Activated T-cell treated with anti-CD3 and anti-CD28 coated beads, Interleukin-2, amount 50 U/mL, for 24 hours (primary cell): ENCODE data around the gene VILL.
A peak's percentile ranks its signal among the peaks of the same experiment; 100 is the strongest.

Source experiments
- DNase-seq: peaks from one replicate; pipeline ENCODE4 v3.0.0-alpha.2; 2020
- H3K27ac Mint-ChIP-seq: 2 replicates; pipeline ENCODE4 v1.8.0; 2020; ENCODE audit warnings: mild to moderate bottlenecking, mixed read lengths
- H3K27me3 Mint-ChIP-seq: 2 replicates; pipeline ENCODE4 v1.8.0; 2020; ENCODE audit warnings: mixed read lengths
- H3K36me3 Mint-ChIP-seq: 2 replicates; pipeline ENCODE4 v1.8.0; 2020; ENCODE audit warnings: low read depth, mixed read lengths
- H3K4me1 Mint-ChIP-seq: 2 replicates; pipeline ENCODE4 v1.8.0; 2020; ENCODE audit warnings: low read depth, mixed read lengths
- H3K4me3 Mint-ChIP-seq: 2 replicates; pipeline ENCODE4 v1.8.0; 2020; ENCODE audit warnings: mild to moderate bottlenecking, moderate library complexity, mixed read lengths
- H3K9me3 Mint-ChIP-seq: 2 replicates; pipeline ENCODE4 v1.8.0; 2020; ENCODE audit warnings: mixed read lengths

The VILL gene

DNA sequence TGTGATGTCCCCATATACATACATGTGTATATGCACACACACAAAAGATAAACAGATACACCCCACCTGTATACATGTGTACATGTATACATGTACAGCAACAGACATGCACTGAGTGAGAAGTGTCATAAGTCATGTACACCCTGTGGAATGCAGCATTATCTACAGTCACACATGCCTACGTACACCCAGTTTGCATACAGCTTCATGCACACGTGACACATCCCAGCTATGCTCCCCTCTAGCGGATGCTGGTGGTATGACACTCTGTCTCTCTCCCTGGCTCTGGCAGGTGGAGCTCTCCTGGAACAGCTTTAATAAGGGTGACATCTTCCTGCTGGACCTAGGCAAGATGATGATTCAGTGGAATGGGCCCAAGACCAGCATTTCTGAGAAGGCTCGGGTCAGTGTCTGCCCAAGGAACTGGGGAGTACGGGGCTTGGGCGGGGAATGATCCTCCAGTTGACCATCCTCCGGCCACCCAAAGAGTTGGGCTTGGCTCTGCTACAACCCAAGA lies 6.3 kb downstream of the VILL start:
- Mint-ChIP-seq H3K27ac (peak overlapping the region; percentile 53), H3K36me3 (peaks cover 65% of the 10 kb centered on the region), H3K4me1 (peaks cover 61% of the 10 kb centered on the region), H3K9me3 (no peaks in the 10 kb centered on the region), H3K27me3 (no peaks in the 10 kb centered on the region), H3K4me3 (no peak overlapping the region)
- DNase-seq, result peak; percentile 86

DNA sequence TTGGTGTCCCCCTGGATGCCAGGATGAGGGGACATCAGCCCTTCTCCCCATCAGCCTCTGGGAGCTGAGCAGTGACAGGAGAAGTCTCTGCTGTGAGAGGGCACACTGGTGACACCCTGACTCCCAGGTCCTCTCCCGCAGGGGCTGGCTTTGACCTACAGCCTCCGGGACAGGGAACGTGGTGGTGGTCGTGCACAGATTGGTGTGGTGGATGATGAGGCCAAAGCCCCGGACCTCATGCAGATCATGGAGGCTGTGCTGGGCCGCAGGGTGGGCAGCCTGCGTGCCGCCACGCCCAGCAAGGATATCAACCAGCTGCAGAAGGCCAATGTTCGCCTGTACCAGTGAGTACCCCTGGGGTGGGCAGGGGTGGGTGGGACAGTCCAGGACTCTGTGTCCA lies 6.8 kb downstream of the VILL start:
- Mint-ChIP-seq H3K4me1 (peaks cover 61% of the 10 kb centered on the region), H3K4me3 (no peak overlapping the region), H3K36me3 (peaks cover 70% of the 10 kb centered on the region), H3K27me3 (no peaks in the 10 kb centered on the region), H3K9me3 (no peaks in the 10 kb centered on the region), H3K27ac (no peak overlapping the region)
- DNase-seq, result no peak

DNA sequence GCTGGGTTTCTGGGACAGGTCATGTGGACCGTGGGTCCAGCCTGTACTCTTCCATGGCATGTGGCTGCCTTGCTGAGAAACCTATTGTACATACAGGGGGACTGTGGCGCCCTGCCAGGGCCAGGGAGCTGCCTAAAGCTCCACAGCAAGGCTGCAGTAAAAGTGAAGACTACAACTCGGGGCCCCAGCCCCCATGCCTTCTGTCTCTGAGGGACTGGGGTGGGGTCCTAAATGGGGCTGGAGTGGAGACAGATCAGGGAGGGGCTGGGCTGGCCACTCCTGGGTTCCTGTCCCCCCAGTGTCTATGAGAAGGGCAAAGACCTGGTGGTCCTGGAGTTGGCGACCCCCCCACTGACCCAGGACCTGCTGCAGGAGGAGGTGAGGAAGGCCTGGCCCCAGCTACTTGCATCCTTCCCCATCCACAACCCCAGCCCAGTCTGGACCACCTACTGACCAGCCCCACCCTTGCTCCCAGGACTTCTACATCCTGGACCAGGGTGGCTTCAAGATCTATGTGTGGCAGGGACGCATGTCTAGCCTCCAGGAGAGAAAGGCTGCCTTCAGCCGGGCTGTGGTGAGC lies 7.3 kb downstream of the VILL start:
- H3K36me3 Mint-ChIP-seq, result peaks cover 74% of the 10 kb centered on the region
- H3K4me1 Mint-ChIP-seq, result peaks cover 61% of the 10 kb centered on the region
- H3K9me3 Mint-ChIP-seq, result no peaks in the 10 kb centered on the region
- no peaks in the 10 kb centered on the region for H3K27me3 Mint-ChIP-seq
- peak overlapping the region; percentile 95 for H3K27ac Mint-ChIP-seq
- no peak overlapping the region for H3K4me3 Mint-ChIP-seq
- peak; percentile 39 for DNase-seq

DNA sequence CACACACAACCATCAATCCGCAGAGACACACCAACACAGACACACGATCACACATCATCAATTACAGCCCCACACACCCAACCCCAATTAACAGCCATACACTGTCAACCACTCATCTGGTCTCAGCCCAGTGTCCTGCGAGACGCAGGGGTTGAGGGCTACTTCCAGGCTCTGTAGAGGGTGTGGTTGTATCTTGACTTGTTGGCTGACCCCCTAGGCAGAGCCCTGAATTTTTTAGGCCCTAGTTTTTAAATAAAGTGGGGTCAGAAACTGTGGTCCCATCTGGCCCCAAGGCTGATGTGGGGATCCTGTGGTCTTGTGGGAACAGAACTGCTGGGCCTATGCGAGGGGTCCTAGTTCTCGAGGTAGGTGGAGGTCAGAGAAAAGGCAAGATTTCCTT lies 9.2 kb downstream of the VILL start:
- Mint-ChIP-seq H3K9me3 (no peaks in the 10 kb centered on the region), H3K27ac (peak overlapping the region; percentile 48), H3K27me3 (no peaks in the 10 kb centered on the region), H3K4me1 (peaks cover 58% of the 10 kb centered on the region), H3K4me3 (no peak overlapping the region), H3K36me3 (peaks cover 83% of the 10 kb centered on the region)
- DNase-seq, result peak; percentile 20

DNA sequence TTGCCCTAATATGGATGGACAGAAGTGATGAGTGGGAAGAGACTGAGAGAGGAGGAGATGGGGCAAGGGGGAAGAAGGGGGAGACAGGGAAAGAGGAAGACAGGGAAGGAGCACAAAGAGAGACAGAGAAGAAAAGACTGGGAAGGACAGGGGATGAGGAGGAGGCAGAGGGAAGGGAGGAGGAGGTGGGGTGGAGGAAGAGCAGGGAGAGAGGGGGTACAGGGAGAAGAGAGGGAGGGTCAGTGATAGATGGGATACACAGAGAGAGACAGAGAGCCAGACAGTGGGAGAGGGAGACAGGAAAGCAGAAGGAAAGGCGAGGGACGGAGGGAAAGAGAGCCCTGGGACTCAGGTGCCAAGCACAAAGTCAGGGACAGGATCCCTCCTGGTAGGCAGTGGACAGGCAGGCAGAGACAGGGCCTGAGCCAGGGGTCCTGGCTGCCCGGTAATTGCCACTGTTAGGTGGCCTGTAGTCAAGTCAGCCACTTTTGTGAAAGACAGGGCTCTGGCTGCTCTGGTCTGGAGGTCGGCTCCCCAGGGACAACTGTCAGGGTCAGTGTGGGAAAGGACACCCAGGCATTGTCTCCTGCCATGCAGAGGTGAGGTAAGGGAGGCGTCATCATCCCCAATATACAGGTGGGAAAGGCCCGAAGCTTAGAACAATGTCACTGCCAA lies 9.8 kb downstream of the VILL start:
- H3K4me1 Mint-ChIP-seq, result peaks cover 54% of the 10 kb centered on the region
- DNase-seq, result peak; percentile 26

DNA sequence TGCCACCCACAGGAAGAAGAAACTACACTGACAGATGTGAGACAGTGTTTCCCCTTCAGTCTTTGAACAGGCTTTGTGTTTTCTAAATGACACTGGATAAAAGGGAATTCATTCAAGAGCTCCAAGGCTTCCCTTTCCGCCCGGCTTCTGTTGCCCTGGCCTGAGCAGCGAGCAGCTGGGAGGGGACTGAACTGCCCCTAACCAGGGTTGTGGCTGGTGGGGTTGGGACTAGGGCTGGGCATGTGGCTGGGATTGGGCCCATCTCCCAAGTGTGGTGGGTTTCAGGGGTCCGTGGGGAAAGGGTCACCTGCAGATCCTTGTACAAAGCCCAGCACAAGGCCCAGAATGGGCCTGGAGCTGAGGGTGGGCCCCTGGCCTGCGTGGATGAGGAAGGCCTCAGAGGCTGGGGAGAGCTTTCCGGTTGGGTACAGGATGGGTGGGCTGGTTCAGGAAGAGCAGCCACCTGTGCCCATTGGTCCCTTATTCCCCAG lies 10.4 kb downstream of the VILL start:
- no peak for DNase-seq
- Mint-ChIP-seq H3K36me3 (peaks cover 87% of the 10 kb centered on the region), H3K9me3 (no peaks in the 10 kb centered on the region), H3K4me3 (no peak overlapping the region), H3K4me1 (peaks cover 48% of the 10 kb centered on the region), H3K27me3 (no peaks in the 10 kb centered on the region), H3K27ac (peak overlapping the region; percentile 20)

More for the DNA sequence above, 9.8 kb downstream of the VILL start:
- peak overlapping the region; percentile 20 for H3K27ac Mint-ChIP-seq
- H3K36me3 Mint-ChIP-seq, result peaks cover 87% of the 10 kb centered on the region
- H3K27me3 Mint-ChIP-seq, result no peaks in the 10 kb centered on the region
- H3K9me3 Mint-ChIP-seq, result no peaks in the 10 kb centered on the region
- no peak overlapping the region for H3K4me3 Mint-ChIP-seq

DNA sequence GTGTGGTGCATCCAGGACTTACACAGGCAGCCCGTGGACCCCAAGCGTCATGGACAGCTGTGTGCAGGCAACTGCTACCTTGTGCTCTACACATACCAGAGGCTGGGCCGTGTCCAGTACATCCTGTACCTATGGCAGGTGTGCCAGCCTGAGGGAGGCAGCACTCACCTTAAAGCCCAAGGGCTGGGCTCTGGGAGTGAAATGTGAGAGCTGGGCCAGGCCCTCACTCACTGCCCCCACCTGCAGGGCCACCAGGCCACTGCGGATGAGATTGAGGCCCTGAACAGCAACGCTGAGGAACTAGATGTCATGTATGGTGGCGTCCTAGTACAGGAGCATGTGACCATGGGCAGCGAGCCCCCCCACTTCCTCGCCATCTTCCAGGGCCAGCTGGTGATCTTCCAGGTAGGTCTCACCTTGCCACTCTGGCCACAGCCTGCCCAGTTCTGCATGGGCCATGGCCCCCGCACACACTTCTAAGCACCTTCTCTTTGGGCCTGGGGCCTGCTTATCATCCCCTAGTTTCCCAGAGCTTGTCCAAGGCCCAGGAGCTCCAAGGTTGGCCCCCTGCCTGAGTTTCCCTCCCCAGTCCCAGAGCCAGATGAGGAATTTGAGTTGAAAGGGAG lies 11.0 kb downstream of the VILL start:
- H3K27me3 Mint-ChIP-seq, result no peaks in the 10 kb centered on the region
- peak; percentile 24 for DNase-seq
- H3K27ac Mint-ChIP-seq, result no peak overlapping the region
- no peak overlapping the region for H3K4me3 Mint-ChIP-seq
- peaks cover 42% of the 10 kb centered on the region for H3K4me1 Mint-ChIP-seq
- peaks cover 87% of the 10 kb centered on the region for H3K36me3 Mint-ChIP-seq
- H3K9me3 Mint-ChIP-seq, result no peaks in the 10 kb centered on the region

DNA sequence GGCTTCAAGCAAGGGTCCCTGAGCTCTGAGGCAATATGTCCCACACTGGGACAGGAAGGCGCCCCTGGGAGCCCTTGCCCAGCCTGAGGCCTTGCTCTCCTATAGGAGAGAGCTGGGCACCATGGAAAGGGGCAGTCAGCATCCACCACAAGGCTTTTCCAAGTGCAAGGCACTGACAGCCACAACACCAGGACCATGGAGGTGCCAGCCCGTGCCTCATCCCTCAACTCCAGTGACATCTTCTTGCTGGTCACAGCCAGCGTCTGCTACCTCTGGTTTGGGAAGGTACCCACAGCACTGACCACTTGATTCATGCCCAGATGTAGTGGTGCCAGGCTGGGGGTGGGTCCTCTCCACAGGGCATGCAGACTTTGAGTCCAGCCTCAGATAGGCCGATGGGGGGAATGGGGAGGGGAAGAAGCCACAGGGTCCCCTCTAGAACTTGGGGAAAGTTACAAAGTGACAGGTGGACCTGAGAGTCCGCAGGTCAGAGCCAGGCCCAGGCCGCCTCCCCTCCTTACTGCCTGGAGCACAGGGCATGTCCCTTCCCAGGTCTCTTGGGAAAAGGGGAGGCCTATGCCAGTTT lies 11.8 kb downstream of the VILL start:
- H3K4me3 Mint-ChIP-seq, result no peak overlapping the region
- no peak overlapping the region for H3K27ac Mint-ChIP-seq
- H3K9me3 Mint-ChIP-seq, result no peaks in the 10 kb centered on the region
- H3K4me1 Mint-ChIP-seq, result peaks cover 34% of the 10 kb centered on the region
- H3K36me3 Mint-ChIP-seq, result peaks cover 83% of the 10 kb centered on the region
- no peaks in the 10 kb centered on the region for H3K27me3 Mint-ChIP-seq
- DNase-seq, result no peak

DNA sequence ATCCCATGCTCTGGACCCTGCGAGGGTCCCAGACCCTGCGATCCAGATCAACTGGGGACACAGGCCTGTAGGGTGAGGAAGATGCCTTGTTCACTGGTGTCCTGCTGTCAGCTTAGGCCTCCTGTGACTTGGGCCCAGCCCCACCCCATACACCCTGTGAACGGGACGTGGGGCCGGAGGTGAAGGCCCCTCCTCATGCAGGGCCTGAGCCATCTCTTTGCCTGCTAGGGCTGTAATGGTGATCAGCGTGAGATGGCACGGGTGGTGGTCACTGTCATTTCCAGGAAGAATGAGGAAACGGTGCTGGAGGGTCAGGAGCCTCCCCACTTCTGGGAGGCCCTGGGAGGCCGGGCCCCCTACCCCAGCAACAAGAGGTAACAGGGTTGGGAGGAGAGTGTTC lies 12.4 kb downstream of the VILL start:
- no peaks in the 10 kb centered on the region for H3K27me3 Mint-ChIP-seq
- H3K4me1 Mint-ChIP-seq, result peaks cover 32% of the 10 kb centered on the region
- DNase-seq, result no peak
- H3K9me3 Mint-ChIP-seq, result no peaks in the 10 kb centered on the region
- no peak overlapping the region for H3K4me3 Mint-ChIP-seq
- H3K36me3 Mint-ChIP-seq, result peaks cover 84% of the 10 kb centered on the region
- peak overlapping the region; percentile 48 for H3K27ac Mint-ChIP-seq

DNA sequence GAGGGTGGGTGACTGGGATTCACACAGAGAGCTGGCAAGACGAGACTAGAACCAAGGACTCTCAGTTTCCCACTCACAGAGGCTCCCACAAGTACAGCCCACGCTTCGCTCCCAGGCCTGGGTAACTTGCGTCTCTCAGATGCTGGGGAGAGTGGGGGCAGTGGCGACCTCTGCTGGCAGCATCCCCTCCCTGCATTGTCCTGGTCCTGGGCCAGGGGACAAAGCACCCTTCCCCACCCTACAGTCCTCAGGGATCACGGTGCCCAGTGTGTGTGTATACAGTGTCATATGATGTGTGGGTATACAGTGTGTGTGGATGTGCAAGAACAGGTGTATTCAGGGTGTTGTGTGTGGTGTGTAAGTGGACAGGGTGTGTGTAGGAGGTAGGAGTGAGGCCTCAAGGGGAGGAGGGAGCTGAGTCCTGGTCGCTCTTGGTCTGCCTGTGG lies 12.8 kb downstream of the VILL start:
- Mint-ChIP-seq H3K9me3 (no peaks in the 10 kb centered on the region), H3K27ac (peak overlapping the region; percentile 48), H3K4me3 (no peak overlapping the region), H3K4me1 (peaks cover 28% of the 10 kb centered on the region), H3K36me3 (peaks cover 84% of the 10 kb centered on the region), H3K27me3 (no peaks in the 10 kb centered on the region)
- peak; percentile 77 for DNase-seq

DNA sequence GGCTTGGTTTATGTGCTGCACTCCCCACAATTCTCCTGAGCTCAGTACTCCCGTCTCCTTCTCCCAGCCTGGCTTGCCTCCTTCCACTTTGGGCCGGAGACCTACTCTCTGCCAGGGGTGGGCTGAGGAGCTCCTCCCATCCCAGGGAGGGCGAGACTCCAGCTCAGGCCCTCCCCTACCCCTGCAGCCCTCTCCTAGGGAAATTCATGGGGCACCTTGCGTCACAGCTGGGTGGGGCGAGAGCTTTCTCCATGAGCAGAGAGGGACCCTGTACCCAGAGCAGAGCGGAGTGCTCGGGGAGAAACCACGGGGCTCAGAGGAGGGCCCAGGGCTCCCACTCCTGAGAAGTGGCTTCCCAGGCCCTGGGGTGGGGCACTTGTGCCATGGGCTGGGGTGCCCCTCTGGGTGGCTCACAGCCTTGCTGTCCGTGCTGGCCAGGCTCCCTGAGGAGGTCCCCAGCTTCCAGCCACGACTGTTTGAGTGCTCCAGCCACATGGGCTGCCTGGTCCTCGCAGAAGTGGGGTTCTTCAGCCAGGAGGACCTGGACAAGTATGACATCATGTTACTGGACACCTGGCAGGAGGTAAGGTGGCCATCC lies 13.3 kb downstream of the VILL start:
- peak overlapping the region; percentile 20 for H3K27ac Mint-ChIP-seq
- peaks cover 86% of the 10 kb centered on the region for H3K36me3 Mint-ChIP-seq
- no peaks in the 10 kb centered on the region for H3K9me3 Mint-ChIP-seq
- no peak for DNase-seq
- H3K4me3 Mint-ChIP-seq, result no peak overlapping the region
- peaks cover 23% of the 10 kb centered on the region for H3K4me1 Mint-ChIP-seq
- no peaks in the 10 kb centered on the region for H3K27me3 Mint-ChIP-seq

DNA sequence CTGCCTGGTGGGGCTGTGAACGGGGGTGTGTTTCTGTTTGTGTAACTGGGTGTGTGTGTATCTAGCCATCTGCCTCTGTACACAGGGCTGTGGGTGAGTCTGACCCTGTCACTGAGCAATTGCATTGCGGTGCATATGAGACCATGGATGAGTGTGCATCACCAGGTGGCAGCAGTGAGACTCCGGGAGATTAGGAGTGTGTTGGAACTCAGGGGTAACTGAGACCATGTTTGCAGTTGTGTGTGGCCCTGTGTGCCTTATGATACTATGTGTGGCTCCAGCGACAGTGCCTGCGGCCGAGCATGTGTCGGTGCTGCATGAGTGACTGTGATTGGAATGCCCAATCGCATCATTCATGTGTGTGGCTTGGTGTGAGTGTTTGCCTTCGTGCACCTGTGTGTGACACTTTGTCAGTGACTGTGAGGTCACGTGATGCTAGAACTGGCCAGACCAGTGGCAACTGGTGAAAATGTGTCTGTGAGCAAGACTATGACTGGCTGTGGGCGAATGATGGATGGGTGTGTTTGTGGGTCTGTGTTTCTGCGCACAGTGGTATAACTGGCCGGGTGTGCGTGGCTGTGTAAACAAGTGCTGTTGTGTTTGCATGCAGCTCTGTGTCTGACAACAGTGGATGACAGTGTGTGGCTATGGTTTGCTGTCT lies 14.0 kb downstream of the VILL start:
- Mint-ChIP-seq H3K27ac (peak overlapping the region; percentile 35), H3K4me1 (peaks cover 18% of the 10 kb centered on the region), H3K36me3 (peaks cover 83% of the 10 kb centered on the region), H3K27me3 (no peaks in the 10 kb centered on the region), H3K4me3 (no peak overlapping the region), H3K9me3 (no peaks in the 10 kb centered on the region)
- DNase-seq, result peak; percentile 65

DNA sequence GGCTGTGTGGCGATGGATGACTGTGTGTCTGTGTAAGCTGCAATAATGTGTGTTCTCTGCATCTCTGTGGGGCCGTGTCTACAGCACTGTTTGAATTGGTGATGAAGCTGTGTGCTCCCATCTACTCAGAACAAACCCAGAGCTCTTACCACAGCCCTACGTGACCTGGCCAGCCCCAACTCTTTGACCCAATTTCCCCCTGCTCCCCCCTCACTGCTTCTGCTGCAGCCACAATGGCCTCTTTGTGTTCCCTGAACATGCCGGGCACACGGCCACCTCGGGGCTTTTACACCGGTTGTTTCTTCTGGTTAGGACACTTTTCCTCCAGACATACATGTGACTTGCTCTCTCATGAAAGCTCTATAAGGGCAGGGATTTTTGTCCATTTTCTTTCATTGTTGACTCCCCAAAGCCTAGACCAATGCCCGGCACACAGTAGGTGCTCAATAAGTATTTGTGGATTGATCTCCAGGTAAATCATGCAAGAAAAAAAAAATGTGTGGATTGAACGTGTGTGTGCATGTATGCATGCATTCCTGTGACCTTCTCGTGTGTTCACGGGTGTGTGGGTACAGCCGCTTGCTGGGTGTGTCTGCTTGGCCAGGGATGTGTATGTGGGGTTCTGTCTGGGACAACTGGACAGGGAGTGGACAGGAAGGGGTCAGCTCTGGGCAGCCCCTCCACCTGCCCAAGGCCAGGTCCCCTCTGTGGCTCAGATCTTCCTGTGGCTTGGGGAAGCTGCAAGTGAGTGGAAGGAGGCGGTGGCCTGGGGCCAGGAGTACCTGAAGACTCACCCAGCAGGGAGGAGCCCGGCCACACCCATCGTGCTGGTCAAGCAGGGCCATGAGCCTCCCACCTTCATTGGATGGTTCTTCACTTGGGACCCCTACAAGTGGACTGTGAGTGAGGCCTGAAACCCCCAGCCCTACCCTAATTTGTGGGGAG lies 14.8 kb downstream of the VILL start:
- H3K36me3 Mint-ChIP-seq, result peaks cover 76% of the 10 kb centered on the region
- H3K4me1 Mint-ChIP-seq, result peaks cover 16% of the 10 kb centered on the region

More for the DNA sequence above, 14.8 kb downstream of the VILL start:
- H3K27ac Mint-ChIP-seq, result peak overlapping the region; percentile 35
- no peaks in the 10 kb centered on the region for H3K9me3 Mint-ChIP-seq
- no peak overlapping the region for H3K4me3 Mint-ChIP-seq
- DNase-seq, result no peak
- no peaks in the 10 kb centered on the region for H3K27me3 Mint-ChIP-seq
